ENCODE data around the gene SV2C. TPM values are rescaled to one million over a fixed set of nuclear protein-coding genes. Genes with fewer than 3 reads are reported as not detected.

Gene SV2C
- total RNA-seq, 1 donor from 2014 or later: 0.10 TPM

- no peak for DNase-seq
These were observed 81.8 kb downstream of the SV2C start for GRCh38 chr5:76165029-76165428.

- no peak for DNase-seq
These were observed 82.7 kb downstream of the SV2C start for GRCh38 chr5:76165711-76166374.

- no peak for DNase-seq
These were observed 83.8 kb downstream of the SV2C start for GRCh38 chr5:76166886-76167576.

GRCh38 chr5:76169146-76169905 is 86.1 kb downstream of the SV2C start:
- no peak for DNase-seq

- no peak for DNase-seq
These were observed 90.9 kb downstream of the SV2C start for GRCh38 chr5:76174101-76174500.

- DNase-seq: no peak
These were observed 92.0 kb downstream of the SV2C start for GRCh38 chr5:76175051-76175666.

GRCh38 chr5:76175821-76176403 is 92.7 kb downstream of the SV2C start:
- DNase-seq: no peak

GRCh38 chr5:76177978-76178377 is 94.8 kb downstream of the SV2C start:
- DNase-seq: no peak

GRCh38 chr5:76178913-76179312 is 95.7 kb downstream of the SV2C start:
- DNase-seq: no peak

- DNase-seq: no peak
These were observed 97.9 kb downstream of the SV2C start for GRCh38 chr5:76180814-76181805.

- no peak for DNase-seq
These were observed 104.2 kb downstream of the SV2C start for GRCh38 chr5:76187386-76187785.

- no peak for DNase-seq
These were observed 107.2 kb downstream of the SV2C start for GRCh38 chr5:76190356-76190755.

GRCh38 chr5:76192837-76193236 is 109.7 kb downstream of the SV2C start:
- DNase-seq: no peak

- no peak for DNase-seq
These were observed 110.5 kb downstream of the SV2C start for GRCh38 chr5:76193635-76194034.

GRCh38 chr5:76194340-76194739 is 111.2 kb downstream of the SV2C start:
- no peak for DNase-seq

GRCh38 chr5:76196457-76196856 is 113.3 kb downstream of the SV2C start:
- no peak for DNase-seq

GRCh38 chr5:76196886-76197489 is 113.8 kb downstream of the SV2C start:
- no peak for DNase-seq

- DNase-seq: no peak
These were observed 114.5 kb downstream of the SV2C start for GRCh38 chr5:76197726-76198125.

- DNase-seq: no peak
These were observed 116.4 kb downstream of the SV2C start for GRCh38 chr5:76199336-76200318.

GRCh38 chr5:76202182-76202581 is 119.0 kb downstream of the SV2C start:
- DNase-seq: no peak

All from skin of body (tissue), 2 donors.